HFF-Myc (cell line): ENCODE results near the gene PSAP.

Source experiments
- DNase-seq: peaks from one replicate; pipeline ENCODE4 v3.0.0-alpha.2; 2011; ENCODE audit warnings: low read depth; ENCODE audit errors: extremely low read depth
- H3K4me3 ChIP-seq: replicated peaks from 2 replicates; pipeline ENCODE4 v1.5.1; 2011; ENCODE audit warnings: low read depth, mild to moderate bottlenecking, control low read depth, low read length
- CTCF ChIP-seq: IDR thresholded peaks from 2 replicates; pipeline ENCODE4 v1.5.1; 2012; ENCODE audit warnings: mild to moderate bottlenecking, low read depth, low read length, control low read depth; ENCODE audit errors: missing control alignments

The PSAP gene

GRCh38 chr10:71799112-71799511 is 51.9 kb downstream of the PSAP start:
- no peak for TF ChIP-seq CTCF
- no peak for DNase-seq
- no peak overlapping the region for H3K4me3 ChIP-seq

DNA sequence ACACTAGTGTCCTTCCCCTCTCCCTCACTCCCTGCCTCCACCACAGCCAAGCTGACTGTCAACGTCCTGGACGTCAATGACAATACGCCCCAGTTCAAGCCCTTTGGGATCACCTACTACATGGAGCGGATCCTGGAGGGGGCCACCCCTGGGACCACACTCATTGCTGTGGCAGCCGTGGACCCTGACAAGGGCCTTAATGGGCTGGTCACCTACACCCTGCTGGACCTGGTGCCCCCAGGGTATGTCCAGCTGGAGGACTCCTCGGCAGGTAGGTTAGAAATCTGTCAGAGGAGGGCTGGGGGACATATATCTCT is 52.8 kb downstream of the PSAP start:
- DNase-seq, result no peak
- no peak for TF ChIP-seq CTCF
- H3K4me3 ChIP-seq, result no peak overlapping the region

DNA sequence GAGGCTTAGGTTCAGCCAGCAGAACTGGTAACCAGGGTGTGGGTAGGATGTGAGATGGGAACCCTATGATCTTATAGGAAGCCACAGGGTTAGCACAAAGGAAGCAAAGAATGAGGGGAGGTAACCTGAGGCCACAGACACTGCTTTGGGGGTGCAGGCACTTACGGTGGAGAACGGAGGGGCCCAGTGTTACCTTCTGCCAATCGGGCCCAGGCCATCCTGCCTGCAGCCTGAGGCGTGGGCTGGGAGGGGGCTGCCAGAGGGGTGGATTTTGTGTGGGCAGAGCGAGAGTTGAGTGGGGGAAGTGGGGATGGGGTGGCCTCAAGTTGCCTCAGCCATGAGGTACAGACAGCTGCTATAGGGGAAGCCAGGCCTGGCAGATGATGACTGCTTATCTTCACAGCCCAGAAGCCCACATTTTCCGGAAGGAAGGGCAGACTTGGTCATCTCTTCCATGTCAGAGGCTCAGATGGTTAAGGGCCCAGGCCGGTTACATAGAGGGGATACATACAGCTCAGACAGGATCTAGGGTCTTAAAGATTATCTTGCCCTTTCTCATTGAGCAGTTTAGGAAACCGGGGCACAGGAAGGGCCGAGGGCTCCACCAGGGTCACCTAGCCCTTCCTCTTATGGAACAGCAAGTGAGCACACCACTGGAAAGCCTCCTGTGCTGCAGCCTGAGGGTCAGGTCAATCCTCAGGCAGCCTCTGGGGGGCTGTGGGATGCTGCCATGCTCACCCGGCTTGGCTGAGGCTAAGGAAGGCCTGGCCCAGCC is 53.3 kb downstream of the PSAP start:
- no peak for TF ChIP-seq CTCF
- H3K4me3 ChIP-seq, result no peak overlapping the region
- DNase-seq, result no peak

GRCh38 chr10:71796749-71797405 is 54.2 kb downstream of the PSAP start:
- H3K4me3 ChIP-seq, result no peak overlapping the region
- TF ChIP-seq CTCF, result no peak
- no peak for DNase-seq

DNA sequence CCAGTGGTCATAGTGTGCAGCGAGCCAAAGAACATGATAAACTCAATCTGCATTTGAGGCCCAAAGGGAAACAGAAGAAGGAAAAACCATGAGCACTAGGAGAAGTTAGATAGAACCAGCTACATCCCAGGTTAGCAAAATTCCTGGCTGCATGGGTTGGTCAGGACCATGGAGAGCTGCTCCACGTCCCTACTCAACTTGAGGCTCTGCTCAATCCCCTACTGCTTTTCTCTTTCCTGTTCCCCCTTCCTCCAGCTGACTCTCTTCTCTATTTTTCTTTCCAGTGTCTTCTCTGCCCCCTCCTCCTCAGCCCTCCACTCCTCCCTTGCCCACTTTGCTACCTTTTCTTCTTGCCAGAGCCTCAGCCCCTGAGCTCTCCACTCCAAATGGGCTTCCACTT is 55.8 kb downstream of the PSAP start:
- no peak for TF ChIP-seq CTCF
- no peak for DNase-seq
- no peak overlapping the region for H3K4me3 ChIP-seq

- H3K4me3 ChIP-seq, result no peak overlapping the region
- TF ChIP-seq CTCF, result no peak
- no peak for DNase-seq
Measured at GRCh38 chr10:71790749-71791440, 60.2 kb downstream of the PSAP start.
